IMR-90 (cell line): ENCODE data around the gene ARHGAP18. TPM values are rescaled to one million over a fixed set of nuclear protein-coding genes. Genes with fewer than 3 reads are reported as not detected.

Source experiments
- ATAC-seq: fragments of 200-7000 bp; cut with Tn5 transposase; 2 replicates; pipeline ENCODE4 v1.9.1; 2020; ENCODE audit warnings: low read depth, mild to moderate bottlenecking, moderate library complexity
- BruUV-seq: library from RNA; stranded (reverse); fragments of 400-500 nt; replicated peaks from 2 replicates; lab custom pipeline; 2021; lab: Mats Ljungman, UMichigan
- CTCF ChIA-PET: fragments of 300-600 bp; formaldehyde crosslinking; extraction: SDS; loops from one replicate; lab custom pipeline; 2021; ENCODE audit warnings: antibody characterized with exemption; lab: Yijun Ruan, JAX
- POLR2A ChIA-PET: fragments of 300-600 bp; sonication (Branson Sonifier 250); formaldehyde crosslinking; loops from one replicate; lab custom pipeline; 2022; ENCODE audit warnings: antibody characterized with exemption; ENCODE audit not compliant: unreplicated experiment; lab: Charles Lee
- DNase-seq: peaks from one replicate; pipeline ENCODE4 v3.0.0; 2013
- H2AFZ ChIP-seq: replicated peaks from 2 replicates; pipeline ENCODE3; 2013; ENCODE audit warnings: low read length, mild to moderate bottlenecking; ENCODE audit not compliant: poor library complexity
- H2AK5ac ChIP-seq: 2 replicates; pipeline ENCODE4 v1.6.1; 2013; ENCODE audit warnings: low read depth, low read length, inconsistent platforms
- H2AK9ac ChIP-seq: replicated peaks from 2 replicates; pipeline ENCODE3; 2013; ENCODE audit warnings: mild to moderate bottlenecking, low read depth, low read length, moderate library complexity; ENCODE audit not compliant: poor library complexity
- H2BK120ac ChIP-seq: 2 replicates; pipeline ENCODE4 v1.6.1; 2013; ENCODE audit warnings: low read depth, low read length, inconsistent platforms
- H2BK15ac ChIP-seq: 3 replicates; pipeline ENCODE4 v1.6.1; 2013; ENCODE audit warnings: low read depth, low read length, inconsistent platforms
- H2BK20ac ChIP-seq: 2 replicates; pipeline ENCODE4 v1.6.1; 2013; ENCODE audit warnings: low read depth, mild to moderate bottlenecking, inconsistent platforms, low read length, moderate library complexity
- H2BK5ac ChIP-seq: 2 replicates; pipeline ENCODE4 v1.6.1; 2013; ENCODE audit warnings: mild to moderate bottlenecking, low read depth, low read length, inconsistent platforms; ENCODE audit not compliant: poor library complexity, severe bottlenecking
- H3K14ac ChIP-seq: replicated peaks from 2 replicates; pipeline ENCODE4 v1.6.1; 2013; ENCODE audit warnings: low read depth, low read length, inconsistent platforms
- H3K18ac ChIP-seq: 2 replicates; pipeline ENCODE4 v1.6.1; 2013; ENCODE audit warnings: low read depth, low read length, control low read depth
- H3K23ac ChIP-seq: 2 replicates; pipeline ENCODE4 v1.6.1; 2013; ENCODE audit warnings: low read depth, low read length, inconsistent platforms
- H3K27ac ChIP-seq: 2 replicates; pipeline ENCODE4 v1.5.1; 2013; ENCODE audit warnings: mild to moderate bottlenecking, control low read depth, low read length; ENCODE audit not compliant: insufficient read depth
- H3K27me3 ChIP-seq: 2 replicates; pipeline ENCODE4 v1.6.1; 2013; ENCODE audit warnings: low read length; ENCODE audit not compliant: control insufficient read depth, insufficient read depth
- H3K36me3 ChIP-seq: 2 replicates; pipeline ENCODE4 v1.6.1; 2013; ENCODE audit warnings: low read length, mixed read lengths; ENCODE audit not compliant: control insufficient read depth, insufficient read depth
- H3K4ac ChIP-seq: 2 replicates; pipeline ENCODE4 v1.6.1; 2013; ENCODE audit warnings: low read depth, low read length, inconsistent platforms
- H3K4me1 ChIP-seq: 2 replicates; pipeline ENCODE4 v1.6.1; 2013; ENCODE audit warnings: low read length, mixed read lengths; ENCODE audit not compliant: control insufficient read depth, insufficient read depth
- H3K4me2 ChIP-seq: 2 replicates; pipeline ENCODE4 v1.6.1; 2013; ENCODE audit warnings: low read depth, mild to moderate bottlenecking, control low read depth, low read length, moderate library complexity
- H3K4me3 ChIP-seq: 2 replicates; pipeline ENCODE4 v1.5.1; 2013; ENCODE audit warnings: low read depth, mild to moderate bottlenecking, control low read depth, low read length, moderate library complexity; ENCODE audit not compliant: insufficient read depth
- H3K56ac ChIP-seq: 2 replicates; pipeline ENCODE4 v1.6.1; 2013; ENCODE audit warnings: low read length, inconsistent platforms; ENCODE audit not compliant: insufficient read depth; ENCODE audit errors: extremely low read depth
- H3K79me1 ChIP-seq, 2 experiments: 2 replicates each; pipeline ENCODE4 v1.6.1; 2013; ENCODE audit warnings: low read length in 2 of 2, inconsistent platforms in 1 of 2, low read depth in 1 of 2
- H3K9ac ChIP-seq: 2 replicates; pipeline ENCODE4 v1.6.1; 2013; ENCODE audit warnings: low read depth, low read length, control low read depth
- H3K9me1 ChIP-seq: 2 replicates; pipeline ENCODE4 v1.6.1; 2013; ENCODE audit warnings: low read length, inconsistent platforms; ENCODE audit not compliant: insufficient read depth
- H3K9me3 ChIP-seq: 2 replicates; pipeline ENCODE4 v1.6.1; 2013; ENCODE audit warnings: low read length; ENCODE audit not compliant: control insufficient read depth, insufficient read depth
- H4K20me1 ChIP-seq: 2 replicates; pipeline ENCODE4 v1.6.1; 2013; ENCODE audit warnings: low read length, inconsistent platforms; ENCODE audit not compliant: insufficient read depth
- H4K5ac ChIP-seq: 2 replicates; pipeline ENCODE4 v1.6.1; 2013; ENCODE audit warnings: mild to moderate bottlenecking, low read depth, low read length, control low read depth
- H4K8ac ChIP-seq, 2 experiments: 2 replicates each; pipeline ENCODE4 v1.6.1; 2013; ENCODE audit warnings: low read depth in 2 of 2, low read length in 2 of 2, control low read depth in 1 of 2, inconsistent platforms in 1 of 2
- H4K91ac ChIP-seq: 2 replicates; pipeline ENCODE4 v1.6.1; 2013; ENCODE audit warnings: low read depth, low read length, inconsistent platforms; ENCODE audit not compliant: insufficient read depth
- BHLHE40 ChIP-seq: fragments of 150-350 bp; IDR thresholded peaks from 2 replicates; pipeline ENCODE4 v1.6.1; 2016; ENCODE audit warnings: mild to moderate bottlenecking, low read depth, low read length
- NFE2L2 ChIP-seq: fragments of 150-350 bp; IDR thresholded peaks from 2 replicates; pipeline ENCODE4 v1.6.1; 2016; ENCODE audit warnings: low read depth, mild to moderate bottlenecking, low read length
- POLR2A ChIP-seq: IDR thresholded peaks from 2 replicates; pipeline ENCODE4 v1.6.1; 2012; ENCODE audit warnings: mild to moderate bottlenecking, low read depth, low read length
- RFX5 ChIP-seq: IDR thresholded peaks from 2 replicates; pipeline ENCODE4 v1.8.0; 2012; ENCODE audit warnings: low read depth, mild to moderate bottlenecking, low read length, moderate library complexity
- SMC3 ChIP-seq: fragments of 150-350 bp; IDR thresholded peaks from 2 replicates; pipeline ENCODE4 v1.6.1; 2016; ENCODE audit warnings: low read depth, mild to moderate bottlenecking, antibody characterized with exemption, low read length, moderate library complexity
- WGBS, 2 experiments: methylation state at CpG; one replicate each; pipeline versions ENCODE4 v1.1.5 to v1.1.7; 2013; ENCODE audit warnings: missing lambda C conversion rate in 2 of 2; ENCODE audit not compliant: insufficient read length in 1 of 2; ENCODE audit errors: extremely low coverage in 2 of 2; 5-methylcytosine and 5-hydroxymethylcytosine counted together
- dilution Hi-C: fragments of 300-500 bp; cut with HindIII; formaldehyde crosslinking; loops from one replicate; pipeline ENCODE4 v1.14.3; 2018; ENCODE audit warnings: low sequenced_read_pairs; ENCODE audit not compliant: unreplicated experiment
- in situ Hi-C: fragments of 300-500 bp; cut with MboI; formaldehyde crosslinking; loops from 3 replicates; pipeline ENCODE4 v1.14.3; 2019; ENCODE audit warnings: low sequenced_read_pairs, inconsistent platforms, mixed read lengths
- intact Hi-C: fragments of 100-400 bp; cut with micrococcal nuclease; formaldehyde crosslinking; loops from 2 replicates; pipeline ENCODE4 v1.10.0; 2022
- polyA plus RNA-seq, 3 experiments: library from polyadenylated mRNA; depleted of rRNA; stranded (reverse); fragments of >200 nt; gene quantifications; 2 replicates each; pipeline ENCODE4 v1.2.3, GENCODE V29; 2012; ENCODE audit warnings: low replicate concordance in 1 of 3
- total RNA-seq: library from RNA; depleted of rRNA; stranded (reverse); fragments of >200 nt; gene quantifications from 2 replicates; pipeline ENCODE4 v1.2.3, GENCODE V29; 2012
- TF ChIP-seq, protein P1 (sequence below): conservative IDR thresholded peaks from 2 replicates; pipeline ENCODE4 v1.5.1; 2012; ENCODE audit warnings: mild to moderate bottlenecking, low read depth, low read length, improper control_type of control experiment
- TF ChIP-seq, protein P2 (sequence below): fragments of 150-350 bp; IDR thresholded peaks from 2 replicates; pipeline ENCODE4 v1.6.1; 2016; ENCODE audit warnings: low read depth, mild to moderate bottlenecking, low read length, moderate library complexity, borderline replicate concordance

ARHGAP18 gene
- total and polyA plus RNA-seq, 2 of the 4 experiments (the other 2 are of a cell fraction) = 6.2 to 17.0 TPM

DNA sequence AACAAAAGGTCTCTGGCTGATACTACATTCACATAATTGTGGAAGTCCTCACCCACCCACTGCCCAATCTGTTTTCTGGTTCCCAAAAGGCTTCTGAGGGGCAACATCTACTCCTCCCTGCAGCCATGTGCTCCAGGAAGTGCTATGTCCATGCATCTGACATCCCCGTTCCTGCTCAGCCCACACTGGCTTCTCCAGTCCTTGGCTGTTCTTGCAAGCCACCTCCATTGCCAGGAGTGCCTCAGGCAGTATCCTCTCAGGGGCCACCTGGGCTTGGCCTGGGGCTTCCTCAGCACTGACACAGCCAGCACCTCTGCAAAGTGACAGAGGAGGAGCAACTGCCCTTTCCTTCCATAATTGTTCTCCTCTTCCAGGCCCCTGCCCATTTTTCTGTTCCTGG, 18.3 kb downstream of the ARHGAP18 start:
- dilution Hi-C loops (no loop called here), intact Hi-C loops (no loop called here), in situ Hi-C loops (no loop called here)
- TF ChIP-seq BHLHE40 (no peak), POLR2A (no peak), RFX5 (no peak), NFE2L2 (no peak), SMC3 (no peak)
- TF ChIP-seq, protein P1, sequence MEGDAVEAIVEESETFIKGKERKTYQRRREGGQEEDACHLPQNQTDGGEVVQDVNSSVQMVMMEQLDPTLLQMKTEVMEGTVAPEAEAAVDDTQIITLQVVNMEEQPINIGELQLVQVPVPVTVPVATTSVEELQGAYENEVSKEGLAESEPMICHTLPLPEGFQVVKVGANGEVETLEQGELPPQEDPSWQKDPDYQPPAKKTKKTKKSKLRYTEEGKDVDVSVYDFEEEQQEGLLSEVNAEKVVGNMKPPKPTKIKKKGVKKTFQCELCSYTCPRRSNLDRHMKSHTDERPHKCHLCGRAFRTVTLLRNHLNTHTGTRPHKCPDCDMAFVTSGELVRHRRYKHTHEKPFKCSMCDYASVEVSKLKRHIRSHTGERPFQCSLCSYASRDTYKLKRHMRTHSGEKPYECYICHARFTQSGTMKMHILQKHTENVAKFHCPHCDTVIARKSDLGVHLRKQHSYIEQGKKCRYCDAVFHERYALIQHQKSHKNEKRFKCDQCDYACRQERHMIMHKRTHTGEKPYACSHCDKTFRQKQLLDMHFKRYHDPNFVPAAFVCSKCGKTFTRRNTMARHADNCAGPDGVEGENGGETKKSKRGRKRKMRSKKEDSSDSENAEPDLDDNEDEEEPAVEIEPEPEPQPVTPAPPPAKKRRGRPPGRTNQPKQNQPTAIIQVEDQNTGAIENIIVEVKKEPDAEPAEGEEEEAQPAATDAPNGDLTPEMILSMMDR = no peak
- TF ChIP-seq, protein P2, sequence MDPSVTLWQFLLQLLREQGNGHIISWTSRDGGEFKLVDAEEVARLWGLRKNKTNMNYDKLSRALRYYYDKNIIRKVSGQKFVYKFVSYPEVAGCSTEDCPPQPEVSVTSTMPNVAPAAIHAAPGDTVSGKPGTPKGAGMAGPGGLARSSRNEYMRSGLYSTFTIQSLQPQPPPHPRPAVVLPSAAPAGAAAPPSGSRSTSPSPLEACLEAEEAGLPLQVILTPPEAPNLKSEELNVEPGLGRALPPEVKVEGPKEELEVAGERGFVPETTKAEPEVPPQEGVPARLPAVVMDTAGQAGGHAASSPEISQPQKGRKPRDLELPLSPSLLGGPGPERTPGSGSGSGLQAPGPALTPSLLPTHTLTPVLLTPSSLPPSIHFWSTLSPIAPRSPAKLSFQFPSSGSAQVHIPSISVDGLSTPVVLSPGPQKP = no peak
- no peak for ATAC-seq
- H4K91ac ChIP-seq = no peak overlapping the region
- peak overlapping the region; percentile 15 for H2AK9ac ChIP-seq
- ChIA-PET POLR2A (no interaction called here), CTCF (no interaction called here)
- H4K8ac ChIP-seq = peak overlapping the region in 1 of 2 experiments; percentile 16; a peak in 2 of 4 replicates
- H2BK120ac ChIP-seq = peak overlapping the region; percentile 10; the same call in 1 of the 2 replicates
- H3K23ac ChIP-seq = 0 out of 2 replicates have a peak overlapping the region, but pooled peaks have one; percentile 14
- H3K18ac ChIP-seq = no peak overlapping the region
- H3K56ac ChIP-seq = no peak overlapping the region
- H3K36me3 ChIP-seq = no peaks in the 10 kb centered on the region
- H3K9ac ChIP-seq = no peak overlapping the region
- no CpG with 5 or more reads among the region's 1 CpG for WGBS, 2 experiments
- no peak overlapping the region for H2BK15ac ChIP-seq
- peaks cover 7% of the 10 kb centered on the region for H3K9me1 ChIP-seq
- no peaks in the 10 kb centered on the region for H4K20me1 ChIP-seq
- DNase-seq = no peak
- no peak overlapping the region for H4K5ac ChIP-seq
- H3K79me1 ChIP-seq = peaks cover 36 to 69% of the 10 kb centered on the region in 2 experiments
- H2BK5ac ChIP-seq = no peak overlapping the region
- no peak overlapping the region for H3K4me2 ChIP-seq
- H3K9me3 ChIP-seq = no peaks in the 10 kb centered on the region
- H3K4me3 ChIP-seq = no peak overlapping the region
- peaks cover 16% of the 10 kb centered on the region for H3K4me1 ChIP-seq
- H3K27me3 ChIP-seq = no peaks in the 10 kb centered on the region
- no peak overlapping the region for H2AFZ ChIP-seq
- 0 out of 2 replicates have a peak overlapping the region, but pooled peaks have one; percentile 18 for H3K4ac ChIP-seq
- no TSS peak for BruUV-seq
- H2BK20ac ChIP-seq = no peak overlapping the region
- no peak overlapping the region for H3K27ac ChIP-seq
- H2AK5ac ChIP-seq = peak overlapping the region; percentile 76; the same call in 1 of the 2 replicates
- no peak overlapping the region for H3K14ac ChIP-seq
